OCI-LY1 (cell line): ENCODE results near the gene MRPL45.

ENCODE experiments used
- H2AFZ ChIP-seq: fragments of 200-600 bp; sonication (generic), shearing (Covaris generic); 2 replicates; pipeline ENCODE4 v1.6.0; 2014; ENCODE audit warnings: antibody characterized with exemption, mild to moderate bottlenecking, low read length
- H3F3A ChIP-seq: fragments of 200-600 bp; sonication (generic), shearing (Covaris generic); 2 replicates; pipeline ENCODE4 v1.6.0; 2014; ENCODE audit warnings: mild to moderate bottlenecking, antibody characterized with exemption, low read length, moderate library complexity; ENCODE audit not compliant: insufficient read depth
- H3K27ac ChIP-seq: fragments of 200-600 bp; sonication (generic); 2 replicates; pipeline ENCODE4 v1.5.1; 2014; ENCODE audit warnings: low read length, mixed run types, mild to moderate bottlenecking, low read depth; ENCODE audit not compliant: poor library complexity, severe bottlenecking
- H3K27me3 ChIP-seq: fragments of 200-600 bp; sonication (generic); 2 replicates; pipeline ENCODE4 v1.6.0; 2014; ENCODE audit warnings: antibody characterized with exemption, mild to moderate bottlenecking, low read length, moderate library complexity; ENCODE audit not compliant: insufficient read depth
- H3K36me3 ChIP-seq: fragments of 200-600 bp; sonication (generic); 2 replicates; pipeline ENCODE4 v1.6.1; 2014; ENCODE audit warnings: mild to moderate bottlenecking, antibody characterized with exemption, low read length, moderate library complexity, mixed read lengths; ENCODE audit not compliant: insufficient read depth
- H3K4me1 ChIP-seq: fragments of 200-600 bp; sonication (generic); 2 replicates; pipeline ENCODE4 v1.5.1; 2014; ENCODE audit warnings: mild to moderate bottlenecking, low read length, moderate library complexity; ENCODE audit not compliant: insufficient read depth, severe bottlenecking
- H3K4me2 ChIP-seq: fragments of 200-600 bp; sonication (generic), shearing (Covaris generic); 2 replicates; pipeline ENCODE4 v1.6.1; 2014; ENCODE audit warnings: low read length
- H3K4me3 ChIP-seq: fragments of 200-600 bp; sonication (generic); 2 replicates; pipeline ENCODE4 v1.5.1; 2014; ENCODE audit warnings: low read length, low read depth, mild to moderate bottlenecking, mixed read lengths; ENCODE audit not compliant: poor library complexity, severe bottlenecking
- H3K79me2 ChIP-seq: fragments of 200-600 bp; shearing (Covaris generic); 2 replicates; pipeline ENCODE4 v1.6.1; 2016; ENCODE audit warnings: mixed run types, low read length, mixed read lengths; ENCODE audit not compliant: insufficient read depth
- H3K9ac ChIP-seq: fragments of 200-600 bp; sonication (generic), shearing (Covaris generic); 2 replicates; pipeline ENCODE4 v1.6.1; 2014; ENCODE audit warnings: mild to moderate bottlenecking, low read length, mixed read lengths
- H3K9me2 ChIP-seq: fragments of 200-600 bp; sonication (generic), shearing (Covaris generic); 2 replicates; pipeline ENCODE4 v1.6.1; 2014; ENCODE audit warnings: low read depth, mild to moderate bottlenecking, low read length, mixed read lengths
- H3K9me3 ChIP-seq: fragments of 200-600 bp; shearing (Covaris generic); 2 replicates; pipeline ENCODE4 v1.6.1; 2014; ENCODE audit warnings: low read length, mixed read lengths
- H4K20me1 ChIP-seq: fragments of 200-600 bp; sonication (generic), shearing (Covaris generic); 2 replicates; pipeline ENCODE4 v1.6.0; 2016; ENCODE audit warnings: mild to moderate bottlenecking, low read length; ENCODE audit not compliant: insufficient read depth
- CTCF ChIP-seq: fragments of 200-600 bp; sonication (generic), shearing (Covaris generic); IDR thresholded peaks from 2 replicates; pipeline ENCODE4 v1.5.1; 2017; ENCODE audit warnings: mild to moderate bottlenecking, antibody characterized with exemption, low read length, moderate library complexity, mixed read lengths
- EZH2 ChIP-seq: fragments of 200-600 bp; sonication (generic), shearing (Covaris generic); IDR thresholded peaks from 2 replicates; pipeline ENCODE4 v1.8.0; 2017; ENCODE audit warnings: borderline replicate concordance, mixed run types, mild to moderate bottlenecking, antibody characterized with exemption, low read length, moderate library complexity, mixed read lengths

MRPL45 gene

GRCh38 chr17:38361694-38362465, 64.9 kb downstream of the MRPL45 start:
- no peaks in the 10 kb centered on the region for H3K9me3 ChIP-seq
- no peaks in the 10 kb centered on the region for H3K79me2 ChIP-seq
- H3K4me1 ChIP-seq, result no peaks in the 10 kb centered on the region
- H3K27ac ChIP-seq, result no peak overlapping the region
- no peaks in the 10 kb centered on the region for H3K9me2 ChIP-seq
- no peaks in the 10 kb centered on the region for H3F3A ChIP-seq
- no peaks in the 10 kb centered on the region for H3K36me3 ChIP-seq
- no peak overlapping the region for H3K4me3 ChIP-seq
- no peak overlapping the region for H2AFZ ChIP-seq
- no peak for TF ChIP-seq EZH2
- no peak overlapping the region for H3K9ac ChIP-seq
- H4K20me1 ChIP-seq, result no peaks in the 10 kb centered on the region
- no peaks in the 10 kb centered on the region for H3K27me3 ChIP-seq
- H3K4me2 ChIP-seq, result no peak overlapping the region

DNA sequence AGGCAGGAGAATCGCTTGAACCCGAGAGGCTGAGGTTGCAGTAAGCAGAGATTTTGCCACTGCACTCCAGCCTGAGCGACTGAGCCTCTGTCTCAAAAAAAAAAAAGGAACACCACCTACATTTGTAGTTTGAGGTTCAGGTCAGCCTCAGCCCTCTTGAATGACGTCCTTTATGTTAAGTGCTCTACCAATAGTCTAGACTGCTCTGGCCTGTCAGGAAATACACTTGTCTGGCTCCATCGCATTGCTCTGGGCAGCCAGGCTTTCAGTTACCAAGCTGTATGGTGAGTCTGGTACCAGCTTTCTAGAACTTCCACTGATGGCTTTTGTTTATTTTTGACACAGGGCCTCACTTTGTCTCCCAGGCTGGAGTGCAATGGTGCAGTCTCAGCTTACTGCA, 66.0 kb downstream of the MRPL45 start:
- Histone ChIP-seq H3K4me1 (no peaks in the 10 kb centered on the region), H3K4me2 (no peak overlapping the region), H3F3A (no peaks in the 10 kb centered on the region), H3K9me2 (no peaks in the 10 kb centered on the region), H2AFZ (no peak overlapping the region), H3K27me3 (no peaks in the 10 kb centered on the region), H3K27ac (no peak overlapping the region), H3K79me2 (no peaks in the 10 kb centered on the region), H3K9ac (no peak overlapping the region), H3K9me3 (no peaks in the 10 kb centered on the region), H3K36me3 (no peaks in the 10 kb centered on the region), H3K4me3 (no peak overlapping the region), H4K20me1 (no peaks in the 10 kb centered on the region)
- TF ChIP-seq CTCF, result no peak
- no peak for TF ChIP-seq EZH2

- Histone ChIP-seq H3K9me2 (no peaks in the 10 kb centered on the region), H3K4me2 (no peak overlapping the region), H3K4me1 (no peaks in the 10 kb centered on the region), H2AFZ (no peak overlapping the region), H3K36me3 (no peaks in the 10 kb centered on the region), H3K9ac (no peak overlapping the region), H3K4me3 (no peak overlapping the region), H3F3A (no peaks in the 10 kb centered on the region), H4K20me1 (no peaks in the 10 kb centered on the region), H3K79me2 (no peaks in the 10 kb centered on the region), H3K27me3 (no peaks in the 10 kb centered on the region), H3K27ac (no peak overlapping the region), H3K9me3 (no peaks in the 10 kb centered on the region)
- TF ChIP-seq EZH2, result no peak
- no peak for TF ChIP-seq CTCF
Measured at GRCh38 chr17:38364741-38365140, 67.8 kb downstream of the MRPL45 start.
